Retina (tissue), 1 donor: Measurements from ENCODE around the gene LRRC3C.
"Not testable (repeated sequence)": the region's sequence is repeated elsewhere in the genome, so short reads cannot be mapped to it uniquely, and the experiment has no call there.

Source experiments
- DNase-seq: peaks from one replicate; pipeline ENCODE4 v3.0.0-alpha.2; 2016

Gene LRRC3C

GRCh38 chr17:39927101-39927928 lies at the start of gene LRRC3C, which contains the start of gene ORMDL3:
TSS of gene LRRC3C (plus strand) at chr17:39927732. CDS start at chr17:39941524, 13,792 bp downstream.
TSS of gene ORMDL3 (minus strand) at chr17:39927601. CDS start at chr17:39924203, 3,398 bp downstream.
- peak; percentile 99 for DNase-seq

- DNase-seq: not testable (repeated sequence)
Measured at GRCh38 chr17:39886102-39886501, 41.4 kb upstream of the LRRC3C start.

- no peak for DNase-seq
Measured at GRCh38 chr17:39887078-39887477, 40.5 kb upstream of the LRRC3C start.

GRCh38 chr17:39889200-39889599 lies 38.3 kb upstream of the LRRC3C start:
- no peak for DNase-seq

GRCh38 chr17:39894681-39895376 lies 32.7 kb upstream of the LRRC3C start:
- no peak for DNase-seq

GRCh38 chr17:39898088-39898487 lies 29.4 kb upstream of the LRRC3C start:
- no peak for DNase-seq

- no peak for DNase-seq
Measured at GRCh38 chr17:39899215-39899614, 28.3 kb upstream of the LRRC3C start.

- DNase-seq: not testable (repeated sequence)
Measured at GRCh38 chr17:39902027-39902426, 25.5 kb upstream of the LRRC3C start.

GRCh38 chr17:39903158-39903884 lies 24.2 kb upstream of the LRRC3C start:
- DNase-seq: no peak

GRCh38 chr17:39904990-39905288 lies 22.6 kb upstream of the LRRC3C start:
- DNase-seq: no peak

- no peak for DNase-seq
Measured at GRCh38 chr17:39908789-39909352, 18.7 kb upstream of the LRRC3C start.

- DNase-seq: no peak
Measured at GRCh38 chr17:39913989-39914388, 13.5 kb upstream of the LRRC3C start.

GRCh38 chr17:39915559-39915958 lies 12.0 kb upstream of the LRRC3C start:
- no peak for DNase-seq

- DNase-seq: no peak
Measured at GRCh38 chr17:39916918-39917317, 10.6 kb upstream of the LRRC3C start.

- DNase-seq: no peak
Measured at GRCh38 chr17:39919087-39919683, 8.3 kb upstream of the LRRC3C start.

- no peak for DNase-seq
Measured at GRCh38 chr17:39920218-39921210, 7.0 kb upstream of the LRRC3C start.

GRCh38 chr17:39921323-39921722 lies 6.2 kb upstream of the LRRC3C start:
- no peak for DNase-seq

- DNase-seq: no peak
Measured at GRCh38 chr17:39922006-39922405, 5.5 kb upstream of the LRRC3C start.

GRCh38 chr17:39923230-39923629 lies 4.3 kb upstream of the LRRC3C start:
- DNase-seq: no peak

- no peak for DNase-seq
Measured at GRCh38 chr17:39923836-39924690, 3.5 kb upstream of the LRRC3C start.

- DNase-seq: no peak
Measured at GRCh38 chr17:39924691-39925055, 2.9 kb upstream of the LRRC3C start.
